Colonic mucosa (tissue), 4 donors: Measurements from ENCODE around the gene PDE3A. TPM values are rescaled to one million over a fixed set of nuclear protein-coding genes. Genes with fewer than 3 reads are reported as not detected.

Experiments used
- DNase-seq: peaks from one replicate; pipeline ENCODE4 v3.0.0-alpha.2; 2020
- H3K27ac ChIP-seq: fragments of 200-600 bp; one replicate; pipeline ENCODE4 v1.8.0; 2021
- H3K27me3 ChIP-seq: fragments of 200-600 bp; one replicate; pipeline ENCODE4 v1.8.0; 2021
- H3K36me3 ChIP-seq: fragments of 200-600 bp; one replicate; pipeline ENCODE4 v1.8.0; 2021
- H3K4me1 ChIP-seq: fragments of 200-600 bp; one replicate; pipeline ENCODE4 v1.8.0; 2021; ENCODE audit warnings: mild to moderate bottlenecking
- H3K4me3 ChIP-seq: fragments of 200-600 bp; one replicate; pipeline ENCODE4 v1.8.0; 2021
- H3K9ac ChIP-seq, 2 donors: one replicate each; pipeline ENCODE4 v1.7.0; 2013; ENCODE audit warnings: control low read depth in 2 of 2, low read depth in 2 of 2, low read length in 2 of 2
- H3K9me3 ChIP-seq: fragments of 200-600 bp; one replicate; pipeline ENCODE4 v1.8.0; 2021
- CTCF ChIP-seq: fragments of 200-600 bp; IDR thresholded peaks from one replicate; pipeline ENCODE4 v1.8.0; 2022; ENCODE audit warnings: antibody characterized with exemption, mild to moderate bottlenecking
- intact Hi-C: fragments of 100-400 bp; cut with DNase I; formaldehyde crosslinking; loops from one replicate; pipeline ENCODE4 v1.14.1; 2022
- total RNA-seq, 2 donors: library from RNA; stranded (reverse); fragmentation: NEBNext Ultra II Directional in 1 of 2; extraction: Animal tissue kit (Norgen Biotek cat#: 25700) in 1 of 2; gene quantifications; one replicate each; pipeline ENCODE4 v1.2.1, GENCODE V29; 2021
- donor health status: healthy.
- donor health status: DM: no; HTN: no; CAD: no.
- donor health status: DM: no; HTN: no; CAD: no.

The PDE3A gene
- total RNA-seq, 2 donors from 2014 or later, result 32.1 to 50.6 TPM

GRCh38 chr12:20628999-20629398 is 260.7 kb downstream of the PDE3A start:
- Histone ChIP-seq H3K4me3 (no peak overlapping the region), H3K36me3 (no peaks in the 10 kb centered on the region), H3K27me3 (no peaks in the 10 kb centered on the region), H3K27ac (peak overlapping the region; percentile 59), H3K9me3 (no peaks in the 10 kb centered on the region), H3K9ac (no peak overlapping the region), H3K4me1 (peaks cover 5% of the 10 kb centered on the region)
- no peak for DNase-seq
- intact Hi-C loops, result no loop called here
- no peak for TF ChIP-seq CTCF

- intact Hi-C loops, result no loop called here
- no peak for TF ChIP-seq CTCF
- Histone ChIP-seq H3K4me3 (no peak overlapping the region), H3K4me1 (peaks cover 5% of the 10 kb centered on the region), H3K9me3 (no peaks in the 10 kb centered on the region), H3K36me3 (no peaks in the 10 kb centered on the region), H3K9ac (no peak overlapping the region), H3K27ac (peak overlapping the region; percentile 59), H3K27me3 (no peaks in the 10 kb centered on the region)
- DNase-seq, result peak; percentile 58
These were observed 261.2 kb downstream of the PDE3A start for GRCh38 chr12:20629414-20630156.

GRCh38 chr12:20631711-20632110 is 263.4 kb downstream of the PDE3A start:
- intact Hi-C loops, result no loop called here
- H3K4me3 ChIP-seq, result no peak overlapping the region
- no peak for TF ChIP-seq CTCF
- no peaks in the 10 kb centered on the region for H3K36me3 ChIP-seq
- H3K4me1 ChIP-seq, result peaks cover 5% of the 10 kb centered on the region
- H3K27me3 ChIP-seq, result no peaks in the 10 kb centered on the region
- no peaks in the 10 kb centered on the region for H3K9me3 ChIP-seq
- H3K27ac ChIP-seq, result no peak overlapping the region
- H3K9ac ChIP-seq, result no peak overlapping the region
- no peak for DNase-seq

- no peaks in the 10 kb centered on the region for H3K27me3 ChIP-seq
- H3K9ac ChIP-seq, result no peak overlapping the region
- no peaks in the 10 kb centered on the region for H3K4me1 ChIP-seq
- no peak overlapping the region for H3K4me3 ChIP-seq
- H3K36me3 ChIP-seq, result no peaks in the 10 kb centered on the region
- intact Hi-C loops, result no loop called here
- TF ChIP-seq CTCF, result no peak
- no peaks in the 10 kb centered on the region for H3K9me3 ChIP-seq
- DNase-seq, result no peak
- H3K27ac ChIP-seq, result no peak overlapping the region
These were observed 272.8 kb downstream of the PDE3A start for GRCh38 chr12:20641106-20641505.

GRCh38 chr12:20643822-20644221 is 275.5 kb downstream of the PDE3A start:
- Histone ChIP-seq H3K4me1 (no peaks in the 10 kb centered on the region), H3K4me3 (no peak overlapping the region), H3K9ac (no peak overlapping the region), H3K27ac (no peak overlapping the region), H3K27me3 (no peaks in the 10 kb centered on the region), H3K9me3 (no peaks in the 10 kb centered on the region), H3K36me3 (no peaks in the 10 kb centered on the region)
- intact Hi-C loops, result no loop called here
- DNase-seq, result no peak
- TF ChIP-seq CTCF, result no peak
